Fibroblast of the aortic adventitia (primary cell): ENCODE data around the gene ADGRG1. TPM values are rescaled to one million over a fixed set of nuclear protein-coding genes. Genes with fewer than 3 reads are reported as not detected.

Source experiments
- DNase-seq: peaks from one replicate; pipeline ENCODE4 v3.0.0-alpha.2; 2010; ENCODE audit warnings: low read depth
- H3K4me3 ChIP-seq: 2 replicates; pipeline ENCODE4 v1.5.1; 2011; ENCODE audit warnings: low read depth, mild to moderate bottlenecking, control low read depth, low read length, moderate library complexity
- total RNA-seq: library from RNA; depleted of rRNA; stranded (reverse); fragments of >200 nt; gene quantifications from 2 replicates; pipeline ENCODE4 v1.2.3, GENCODE V29; 2012; ENCODE audit warnings: low replicate concordance
- TF ChIP-seq, protein P1 (sequence below): IDR thresholded peaks from 2 replicates; pipeline ENCODE4 v1.5.1; 2011; ENCODE audit warnings: mild to moderate bottlenecking, low read length, control low read depth, inconsistent platforms; ENCODE audit not compliant: insufficient read depth

The ADGRG1 gene
- total RNA-seq, 1 donor, result 9.8 TPM

DNA sequence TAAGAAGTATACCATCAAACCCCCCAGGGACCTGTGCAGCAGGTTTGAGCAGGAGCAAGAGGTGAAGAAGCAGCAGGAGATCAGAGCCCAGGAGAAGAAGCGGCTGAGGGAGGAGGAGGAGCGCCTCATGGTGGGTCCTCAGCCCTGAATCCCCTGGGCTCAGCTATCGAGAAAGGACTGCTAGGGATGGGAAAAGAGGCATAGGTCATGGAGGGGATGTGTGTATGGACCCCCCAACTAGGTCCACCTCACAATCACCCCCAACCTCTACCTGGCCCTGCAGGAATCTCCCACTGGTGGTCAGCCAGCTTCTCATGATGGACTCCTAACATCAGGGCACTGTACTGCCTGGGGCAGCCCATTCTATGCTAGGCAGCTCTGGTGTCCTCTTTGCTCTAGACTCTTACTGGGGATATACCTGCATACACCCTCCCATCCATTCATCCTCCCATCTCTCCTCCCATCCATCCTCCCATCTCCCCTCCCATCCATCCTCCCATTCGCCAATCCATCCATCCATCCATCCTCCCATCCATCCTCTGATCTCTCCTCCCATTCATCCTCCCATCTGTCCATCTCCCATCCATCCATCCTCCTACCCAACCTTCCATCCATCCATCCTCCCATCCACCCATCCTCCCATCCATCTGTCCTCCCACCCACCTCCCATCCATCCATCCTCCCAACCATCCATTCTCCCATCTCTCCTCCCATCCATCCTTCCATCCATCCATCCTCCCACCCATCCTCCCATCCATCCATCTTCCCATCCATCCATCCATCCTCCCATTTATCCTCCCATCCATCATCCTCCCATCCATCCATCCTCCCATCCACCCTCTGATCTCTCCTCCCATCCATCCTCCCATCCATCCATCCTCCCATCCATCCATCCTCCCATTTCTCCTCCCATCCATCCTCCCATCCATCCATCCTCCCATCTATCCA is 76.7 kb downstream of the ADGRG1 start:
- TF ChIP-seq, protein P1, sequence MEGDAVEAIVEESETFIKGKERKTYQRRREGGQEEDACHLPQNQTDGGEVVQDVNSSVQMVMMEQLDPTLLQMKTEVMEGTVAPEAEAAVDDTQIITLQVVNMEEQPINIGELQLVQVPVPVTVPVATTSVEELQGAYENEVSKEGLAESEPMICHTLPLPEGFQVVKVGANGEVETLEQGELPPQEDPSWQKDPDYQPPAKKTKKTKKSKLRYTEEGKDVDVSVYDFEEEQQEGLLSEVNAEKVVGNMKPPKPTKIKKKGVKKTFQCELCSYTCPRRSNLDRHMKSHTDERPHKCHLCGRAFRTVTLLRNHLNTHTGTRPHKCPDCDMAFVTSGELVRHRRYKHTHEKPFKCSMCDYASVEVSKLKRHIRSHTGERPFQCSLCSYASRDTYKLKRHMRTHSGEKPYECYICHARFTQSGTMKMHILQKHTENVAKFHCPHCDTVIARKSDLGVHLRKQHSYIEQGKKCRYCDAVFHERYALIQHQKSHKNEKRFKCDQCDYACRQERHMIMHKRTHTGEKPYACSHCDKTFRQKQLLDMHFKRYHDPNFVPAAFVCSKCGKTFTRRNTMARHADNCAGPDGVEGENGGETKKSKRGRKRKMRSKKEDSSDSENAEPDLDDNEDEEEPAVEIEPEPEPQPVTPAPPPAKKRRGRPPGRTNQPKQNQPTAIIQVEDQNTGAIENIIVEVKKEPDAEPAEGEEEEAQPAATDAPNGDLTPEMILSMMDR, result no peak
- no peak overlapping the region for H3K4me3 ChIP-seq
- DNase-seq, result no peak

DNA sequence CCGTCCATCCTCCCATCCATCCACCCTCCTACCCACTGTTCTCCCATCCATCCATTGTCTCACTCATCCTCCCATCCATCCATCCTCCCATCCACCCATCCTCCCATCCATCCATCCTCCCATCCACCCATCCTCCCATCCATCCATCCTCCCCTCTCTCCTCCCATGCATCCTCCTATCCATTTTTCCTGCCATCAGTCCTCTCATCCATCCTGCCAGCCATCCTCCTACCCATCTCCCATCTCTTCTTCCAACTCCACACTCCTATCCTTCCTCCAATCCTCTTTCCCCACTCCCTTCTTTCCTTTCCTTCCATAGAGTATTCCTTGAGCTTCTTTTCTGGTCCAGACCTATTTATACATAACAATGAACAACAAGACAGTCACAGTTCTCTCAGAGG is 78.3 kb downstream of the ADGRG1 start:
- no peak for DNase-seq
- TF ChIP-seq, protein P1, result no peak
- H3K4me3 ChIP-seq, result no peak overlapping the region

DNA sequence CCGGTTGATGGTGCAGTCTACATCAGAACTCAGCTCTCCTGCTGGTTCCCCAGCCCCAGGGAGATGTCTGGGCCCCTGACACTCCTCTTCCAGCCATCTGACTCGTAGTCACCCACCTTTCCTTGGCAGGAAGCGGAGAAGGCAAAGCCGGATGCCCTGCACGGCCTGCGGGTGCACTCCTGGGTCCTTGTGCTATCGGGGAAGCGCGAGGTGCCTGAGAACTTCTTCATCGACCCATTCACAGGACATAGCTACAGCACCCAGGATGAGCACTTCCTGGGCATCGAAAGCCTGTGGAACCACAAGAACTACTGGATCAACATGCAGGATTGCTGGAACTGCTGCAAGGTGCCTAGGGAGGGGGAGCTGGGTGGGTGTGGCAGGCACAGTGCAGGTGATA is 78.9 kb downstream of the ADGRG1 start:
- TF ChIP-seq, protein P1, result no peak
- DNase-seq, result no peak
- H3K4me3 ChIP-seq, result no peak overlapping the region

DNA sequence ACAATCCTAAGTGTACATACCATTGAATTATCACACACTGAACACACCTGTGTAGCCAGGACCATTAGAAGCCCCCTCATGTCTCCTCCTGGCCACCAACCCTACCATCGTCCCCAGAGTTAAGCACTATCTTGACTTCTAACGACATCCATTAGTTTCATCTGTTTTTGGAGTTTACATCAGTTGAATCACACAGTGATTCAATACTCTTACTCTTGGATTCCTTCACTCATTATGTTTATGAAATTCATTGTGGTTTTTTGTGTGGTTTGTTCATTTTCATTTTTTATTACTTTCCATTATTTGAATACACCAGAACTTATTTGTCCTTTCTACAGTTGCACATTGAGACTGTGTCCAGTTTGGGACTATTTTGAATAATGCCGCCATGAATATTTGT is 79.7 kb downstream of the ADGRG1 start:
- TF ChIP-seq, protein P1, result no peak
- DNase-seq, result no peak
- no peak overlapping the region for H3K4me3 ChIP-seq

GRCh38 chr16:57709663-57710062 is 81.2 kb downstream of the ADGRG1 start:
- no peak overlapping the region for H3K4me3 ChIP-seq
- no peak for DNase-seq
- TF ChIP-seq, protein P1, result no peak

- TF ChIP-seq, protein P1, result no peak
- no peak for DNase-seq
- H3K4me3 ChIP-seq, result no peak overlapping the region
Measured at GRCh38 chr16:57711346-57711745, 82.9 kb downstream of the ADGRG1 start.
